HepG2 (cell line): Measurements from ENCODE around the gene ADAT3.

Experiments
- ATF7 ChIP-seq, 2 experiments: fragments of 450-650 bp in 1 of 2; sonication (generic) in 1 of 2; formaldehyde crosslinking in 1 of 2; IDR thresholded peaks; 2 replicates each; pipeline versions ENCODE4 v1.4.0 to v1.6.1; 2016 to 2020; ENCODE audit warnings: antibody characterized with exemption in 1 of 2, mild to moderate bottlenecking in 1 of 2, missing genetic modification reagents in 1 of 2
- CTCF ChIP-seq: sonication (generic); formaldehyde crosslinking; IDR thresholded peaks from 2 replicates; pipeline ENCODE4 v1.5.0; 2020; ENCODE audit warnings: mild to moderate bottlenecking, missing genetic modification reagents, moderate library complexity
- SP5 ChIP-seq: IDR thresholded peaks from 2 replicates; pipeline ENCODE4 v1.6.1; 2016; ENCODE audit warnings: low read depth, borderline replicate concordance

GRCh38 chr19:1855828-1856255 is 49.4 kb upstream of the ADAT3 start:
- TF ChIP-seq ATF7 (IDR thresholded peaks at IDR 0.05): no peak
- TF ChIP-seq ATF7 (CRISPR knock-in tag; IDR thresholded peaks at IDR 0.05): no peak
- TF ChIP-seq SP5 (CRISPR knock-in tag): no peak
- no peak for TF ChIP-seq CTCF (CRISPR knock-in tag)
